ENCODE results near the gene TEAD1.

The TEAD1 gene

DNA sequence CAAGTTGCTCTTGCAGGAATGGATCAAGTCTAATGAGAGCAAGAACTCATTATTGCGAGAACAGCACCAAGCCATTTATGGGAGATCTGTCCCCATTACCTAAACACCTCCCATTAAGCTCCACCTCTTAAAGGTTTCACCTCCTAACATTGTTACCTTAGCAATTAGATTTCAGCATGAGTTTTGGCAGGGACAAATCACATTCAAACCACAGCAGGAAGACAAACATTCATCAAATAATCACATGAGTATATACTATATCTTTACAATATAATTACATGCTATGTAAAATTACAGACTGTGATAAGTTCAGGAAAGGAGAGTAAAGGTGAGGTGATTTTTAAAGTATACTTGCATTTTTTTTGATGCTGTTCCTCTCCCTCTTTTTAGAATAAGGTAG lies 6.6 kb upstream of the TEAD1 start:
- Mint-ChIP-seq H3K36me3 (ENCODE audit: low read depth) (no peaks in the 10 kb centered on the region), H3K9me3 (peaks cover 8% of the 10 kb centered on the region), H3K27me3 (ENCODE audit: low read depth) (peaks cover 4% of the 10 kb centered on the region), H3K4me3 (no peak overlapping the region), H3K27ac (no peak overlapping the region), H3K4me1 (peaks cover 9% of the 10 kb centered on the region)
- TF ChIP-seq, protein P1, sequence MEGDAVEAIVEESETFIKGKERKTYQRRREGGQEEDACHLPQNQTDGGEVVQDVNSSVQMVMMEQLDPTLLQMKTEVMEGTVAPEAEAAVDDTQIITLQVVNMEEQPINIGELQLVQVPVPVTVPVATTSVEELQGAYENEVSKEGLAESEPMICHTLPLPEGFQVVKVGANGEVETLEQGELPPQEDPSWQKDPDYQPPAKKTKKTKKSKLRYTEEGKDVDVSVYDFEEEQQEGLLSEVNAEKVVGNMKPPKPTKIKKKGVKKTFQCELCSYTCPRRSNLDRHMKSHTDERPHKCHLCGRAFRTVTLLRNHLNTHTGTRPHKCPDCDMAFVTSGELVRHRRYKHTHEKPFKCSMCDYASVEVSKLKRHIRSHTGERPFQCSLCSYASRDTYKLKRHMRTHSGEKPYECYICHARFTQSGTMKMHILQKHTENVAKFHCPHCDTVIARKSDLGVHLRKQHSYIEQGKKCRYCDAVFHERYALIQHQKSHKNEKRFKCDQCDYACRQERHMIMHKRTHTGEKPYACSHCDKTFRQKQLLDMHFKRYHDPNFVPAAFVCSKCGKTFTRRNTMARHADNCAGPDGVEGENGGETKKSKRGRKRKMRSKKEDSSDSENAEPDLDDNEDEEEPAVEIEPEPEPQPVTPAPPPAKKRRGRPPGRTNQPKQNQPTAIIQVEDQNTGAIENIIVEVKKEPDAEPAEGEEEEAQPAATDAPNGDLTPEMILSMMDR (IDR thresholded peaks at IDR 0.05; ENCODE audit: unreplicated experiment in 3 of 3), result no peak

DNA sequence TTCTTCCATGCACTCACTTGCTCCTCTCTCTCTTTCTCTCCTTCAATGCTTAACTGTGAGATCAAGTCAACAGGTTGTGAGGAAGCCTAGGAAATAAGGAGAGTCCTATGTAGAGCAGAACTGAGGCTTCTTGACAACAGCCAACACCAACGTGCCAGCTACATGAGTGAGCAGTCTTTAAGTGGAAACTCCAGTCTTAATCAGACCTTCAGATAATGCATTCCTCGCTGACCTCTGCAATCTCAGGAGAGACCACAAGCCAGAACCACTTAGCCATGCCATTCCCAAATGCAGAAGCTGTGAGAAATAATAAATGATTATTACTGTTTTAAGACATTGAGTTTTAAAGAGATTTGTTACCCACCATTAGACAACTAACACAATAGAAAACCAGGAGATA lies 6.1 kb upstream of the TEAD1 start:
- no peak overlapping the region for H3K27ac Mint-ChIP-seq
- TF ChIP-seq, protein P1 (IDR thresholded peaks at IDR 0.05; ENCODE audit: unreplicated experiment in 3 of 3), result no peak
- H3K9me3 Mint-ChIP-seq, result peaks cover 8% of the 10 kb centered on the region
- no peaks in the 10 kb centered on the region for H3K36me3 Mint-ChIP-seq (ENCODE audit: low read depth)
- peaks cover 9% of the 10 kb centered on the region for H3K4me1 Mint-ChIP-seq
- peaks cover 4% of the 10 kb centered on the region for H3K27me3 Mint-ChIP-seq (ENCODE audit: low read depth)
- no peak overlapping the region for H3K4me3 Mint-ChIP-seq

GRCh38 chr11:12669930-12670329 lies 4.3 kb upstream of the TEAD1 start:
- TF ChIP-seq, protein P1 (IDR thresholded peaks at IDR 0.05; ENCODE audit: unreplicated experiment in 3 of 3), result no peak
- H3K27ac Mint-ChIP-seq, result no peak overlapping the region
- H3K9me3 Mint-ChIP-seq, result peaks cover 8% of the 10 kb centered on the region
- no peaks in the 10 kb centered on the region for H3K36me3 Mint-ChIP-seq (ENCODE audit: low read depth)
- H3K4me3 Mint-ChIP-seq, result peak overlapping the region in 1 of 3 experiments; percentile 41
- H3K4me1 Mint-ChIP-seq, result peaks cover 9% of the 10 kb centered on the region
- H3K27me3 Mint-ChIP-seq (ENCODE audit: low read depth), result no peaks in the 10 kb centered on the region

- Mint-ChIP-seq H3K4me3 (peak overlapping the region in 1 of 3 experiments; percentile 65), H3K27me3 (ENCODE audit: low read depth) (no peaks in the 10 kb centered on the region), H3K9me3 (peaks cover 4% of the 10 kb centered on the region), H3K4me1 (peaks cover 15% of the 10 kb centered on the region), H3K36me3 (ENCODE audit: low read depth) (no peaks in the 10 kb centered on the region), H3K27ac (peak overlapping the region in 2 of 3 experiments; percentile 47 to 83)
- TF ChIP-seq, protein P1 (IDR thresholded peaks at IDR 0.05; ENCODE audit: unreplicated experiment in 3 of 3), result no peak
Measured at GRCh38 chr11:12671370-12671769, 2.9 kb upstream of the TEAD1 start.

- Mint-ChIP-seq H3K4me3 (peak overlapping the region; percentile 87 to 94 (median 92)), H3K27ac (peak overlapping the region; percentile 94 to 99 (median 98)), H3K9me3 (no peaks in the 10 kb centered on the region), H3K4me1 (peaks cover 37% of the 10 kb centered on the region), H3K27me3 (ENCODE audit: low read depth) (no peaks in the 10 kb centered on the region), H3K36me3 (ENCODE audit: low read depth) (no peaks in the 10 kb centered on the region)
- TF ChIP-seq, protein P1 (IDR thresholded peaks at IDR 0.05; ENCODE audit: unreplicated experiment in 3 of 3), result no peak
Measured at GRCh38 chr11:12673601-12673923, 659 bp upstream of the TEAD1 start.

DNA sequence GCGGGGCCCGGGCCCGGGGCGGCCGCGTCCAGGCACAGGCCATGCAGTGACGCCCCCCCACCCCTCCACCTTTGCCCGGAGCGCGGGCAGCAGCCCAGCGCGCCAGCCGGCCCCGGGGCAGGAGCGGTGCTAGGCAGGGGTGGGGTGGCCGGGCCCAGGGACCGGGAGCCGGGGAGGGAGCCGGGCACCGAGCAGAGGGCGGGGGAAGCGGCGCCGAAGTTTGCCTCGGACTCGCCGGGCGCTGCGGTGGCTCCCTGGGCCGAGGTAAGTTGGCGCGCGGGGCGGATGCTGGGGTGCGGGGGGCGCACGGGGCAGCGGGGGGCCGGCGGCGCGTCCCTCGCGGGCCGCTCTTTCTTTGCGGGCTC lies 332 bp downstream of the TEAD1 start:
- H3K27ac Mint-ChIP-seq, result no peak overlapping the region
- no peaks in the 10 kb centered on the region for H3K36me3 Mint-ChIP-seq (ENCODE audit: low read depth)
- H3K27me3 Mint-ChIP-seq (ENCODE audit: low read depth), result no peaks in the 10 kb centered on the region
- TF ChIP-seq, protein P1 (IDR thresholded peaks at IDR 0.05; ENCODE audit: unreplicated experiment in 3 of 3), result no peak
- no peak overlapping the region for H3K4me3 Mint-ChIP-seq
- no peaks in the 10 kb centered on the region for H3K9me3 Mint-ChIP-seq
- H3K4me1 Mint-ChIP-seq, result peaks cover 39% of the 10 kb centered on the region

All from nephron (organoid).